HG02642 (cell line): ENCODE results near the gene COL12A1.

ENCODE experiments used
- ATAC-seq: cut with Tn5 transposase; IDR thresholded peaks from one replicate; pipeline ENCODE4 v1.9.1; 2021; ENCODE audit warnings: mild to moderate bottlenecking; ENCODE audit not compliant: unreplicated experiment, poor library complexity

Gene COL12A1

GRCh38 chr6:75077701-75078100, 128.2 kb downstream of the COL12A1 start:
- no peak for ATAC-seq

GRCh38 chr6:75076009-75076408, 129.8 kb downstream of the COL12A1 start:
- no peak for ATAC-seq

DNA sequence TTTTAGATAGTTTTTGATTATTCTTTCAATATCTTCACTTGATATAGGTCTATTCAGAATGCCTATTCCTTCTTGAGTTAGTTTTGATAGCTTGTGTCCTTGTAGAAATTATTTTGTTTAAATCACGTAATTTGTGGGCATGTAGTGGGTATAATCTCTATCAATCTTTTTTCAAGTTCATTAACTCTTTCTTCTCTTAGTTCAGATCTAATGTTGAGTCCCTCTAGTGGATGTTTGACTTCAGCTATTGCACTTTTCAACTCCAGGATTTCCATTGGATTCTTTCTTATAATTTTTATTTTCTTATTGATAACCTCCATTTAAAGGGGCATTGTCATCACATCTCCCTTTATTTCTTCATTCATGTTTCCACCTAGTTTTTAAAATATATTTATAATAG, 135.6 kb downstream of the COL12A1 start:
- ATAC-seq: no peak

- no peak for ATAC-seq
Observed at GRCh38 chr6:75065523-75065922, 140.3 kb downstream of the COL12A1 start.

GRCh38 chr6:75052491-75052890, 153.4 kb downstream of the COL12A1 start:
- no peak for ATAC-seq

- ATAC-seq: no peak
Observed at GRCh38 chr6:75049308-75049707, 156.5 kb downstream of the COL12A1 start.

GRCh38 chr6:75044846-75045245, 161.0 kb downstream of the COL12A1 start:
- ATAC-seq: no peak

DNA sequence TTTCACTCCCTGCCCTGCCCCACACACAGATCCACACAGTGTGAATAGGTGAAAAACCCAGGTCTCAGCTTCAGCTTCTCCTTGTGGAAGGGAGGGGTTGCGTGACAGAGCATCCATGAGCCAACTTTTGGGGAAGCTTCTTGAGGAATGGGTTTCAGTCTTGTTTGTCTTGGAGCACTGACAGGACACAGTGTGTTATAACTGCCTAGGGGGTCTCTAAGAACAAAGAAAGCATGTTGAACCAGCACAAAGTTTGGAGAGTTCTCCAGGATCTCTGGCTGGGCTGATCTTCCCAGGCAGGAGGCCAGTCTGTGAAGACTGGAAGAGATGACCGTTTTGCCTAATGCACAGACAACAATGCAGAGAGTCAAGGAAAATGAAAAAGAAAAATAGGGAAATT, 164.5 kb downstream of the COL12A1 start:
- no peak for ATAC-seq
